CD4-positive, alpha-beta T cell (primary cell): ENCODE results near the gene VRK2. TPM values are rescaled to one million over a fixed set of nuclear protein-coding genes. Genes with fewer than 3 reads are reported as not detected.

Source experiments
- ATAC-seq: fragments of 200-7000 bp; cut with Tn5 transposase; one replicate; pipeline ENCODE4 v1.10.0; 2022; ENCODE audit warnings: mild to moderate bottlenecking; ENCODE audit not compliant: poor library complexity
- CTCF ChIA-PET: fragments of 350-600 bp; sonication (Branson Sonifier 250); formaldehyde crosslinking; loops from one replicate; lab custom pipeline; 2021; ENCODE audit warnings: antibody characterized with exemption, inconsistent platforms; lab: Charles Lee
- POLR2A ChIA-PET: fragments of 350-600 bp; sonication (Branson Sonifier 250); formaldehyde crosslinking; loops from one replicate; lab custom pipeline; 2021; ENCODE audit warnings: antibody characterized with exemption, inconsistent platforms; lab: Charles Lee
- DNase-seq, 14 experiments: peaks; one replicate each; pipeline ENCODE4 v3.0.0-alpha.2; 2013 to 2020; ENCODE audit warnings: mixed read lengths in 2 of 14
- H3K27ac ChIP-seq, 2 donors: one replicate each; pipeline versions ENCODE4 v1.5.1 to v1.7.0; 2013; ENCODE audit warnings: low read length in 2 of 2, low read depth in 1 of 2, mild to moderate bottlenecking in 1 of 2
- H3K27me3 ChIP-seq, 2 experiments: 1 replicate in 1 of 2; 2 replicates in 1 of 2; pipeline versions ENCODE4 v1.6.1 to v1.7.0; 2013; ENCODE audit warnings: low read length in 2 of 2, control low read depth in 1 of 2, mild to moderate bottlenecking in 1 of 2, moderate library complexity in 1 of 2; ENCODE audit not compliant: insufficient read depth in 2 of 2, control insufficient read depth in 1 of 2
- H3K36me3 ChIP-seq: one replicate; pipeline ENCODE4 v1.6.1; 2013; ENCODE audit warnings: low read length, control low read depth; ENCODE audit not compliant: insufficient read depth
- H3K4me1 ChIP-seq: one replicate; pipeline ENCODE4 v1.6.1; 2013; ENCODE audit warnings: low read length, control low read depth; ENCODE audit not compliant: insufficient read depth
- H3K4me3 ChIP-seq: one replicate; pipeline ENCODE4 v1.5.1; 2013; ENCODE audit warnings: mild to moderate bottlenecking, low read length, moderate library complexity
- H3K9me3 ChIP-seq, 2 experiments: 1 replicate in 1 of 2; 2 replicates in 1 of 2; pipeline versions ENCODE4 v1.6.1 to v1.7.0; 2013; ENCODE audit warnings: low read length in 2 of 2, mild to moderate bottlenecking in 2 of 2, control low read depth in 1 of 2, moderate library complexity in 1 of 2; ENCODE audit not compliant: control insufficient read depth in 1 of 2, insufficient read depth in 1 of 2
- H3K27ac Mint-ChIP-seq: one replicate; pipeline ENCODE4 v1.8.0; 2020; ENCODE audit warnings: mixed read lengths
- H3K27me3 Mint-ChIP-seq: one replicate; pipeline ENCODE4 v1.8.0; 2021; ENCODE audit warnings: mixed read lengths
- H3K36me3 Mint-ChIP-seq: one replicate; pipeline ENCODE4 v1.8.0; 2021; ENCODE audit warnings: low read depth, mixed read lengths
- H3K4me1 Mint-ChIP-seq: one replicate; pipeline ENCODE4 v1.8.0; 2021; ENCODE audit warnings: low read depth, mixed read lengths
- H3K4me3 Mint-ChIP-seq: one replicate; pipeline ENCODE4 v1.8.0; 2020; ENCODE audit warnings: mild to moderate bottlenecking, mixed read lengths
- H3K9me3 Mint-ChIP-seq: one replicate; pipeline ENCODE4 v1.8.0; 2020; ENCODE audit warnings: mixed read lengths
- CTCF ChIP-seq: fragments of 200-600 bp; IDR thresholded peaks from one replicate; pipeline ENCODE4 v1.8.0; 2022; ENCODE audit warnings: antibody characterized with exemption, mild to moderate bottlenecking
- intact Hi-C, 2 experiments: fragments of 100-400 bp; cut with DNase I in 1 of 2; cut with micrococcal nuclease in 1 of 2; formaldehyde crosslinking; loops; one replicate each; pipeline versions ENCODE4 v1.15.1 to v1.9.0; 2023 to 2025; cut with DNase I, micrococcal nuclease
- total RNA-seq, 174 experiments: library from RNA in 2 of 174; stranded (reverse) in 2 of 174; gene quantifications; one replicate each; pipeline ENCODE4 v1.2.3 and lab custom pipeline; 2021 to 2026

Gene VRK2
- total RNA-seq, 2 experiments from 2014 or later, result 11.1 to 11.5 TPM

- Histone ChIP-seq H3K27ac (no peak overlapping the region), H3K9me3 (no peaks in the 10 kb centered on the region), H3K27me3 (no peaks in the 10 kb centered on the region), H3K4me1 (no peaks in the 10 kb centered on the region), H3K4me3 (no peak overlapping the region), H3K36me3 (no peaks in the 10 kb centered on the region)
- H3K27ac Mint-ChIP-seq, result no peak overlapping the region
- no peak for DNase-seq
- H3K9me3 Mint-ChIP-seq, result no peaks in the 10 kb centered on the region
- CTCF ChIA-PET, result no interaction called here
- ATAC-seq, result no peak
- no peak for TF ChIP-seq CTCF
- H3K36me3 Mint-ChIP-seq, result peaks cover 30% of the 10 kb centered on the region
- H3K4me1 Mint-ChIP-seq, result no peaks in the 10 kb centered on the region
- H3K4me3 Mint-ChIP-seq, result no peak overlapping the region
- POLR2A ChIA-PET, result no interaction called here
- intact Hi-C loops, result no loop called here
- H3K27me3 Mint-ChIP-seq, result no peaks in the 10 kb centered on the region
These were observed 60.3 kb downstream of the VRK2 start for GRCh38 chr2:58106896-58107295.

- Histone ChIP-seq H3K27ac (no peak overlapping the region), H3K4me1 (no peaks in the 10 kb centered on the region), H3K4me3 (no peak overlapping the region), H3K9me3 (no peaks in the 10 kb centered on the region), H3K27me3 (no peaks in the 10 kb centered on the region), H3K36me3 (no peaks in the 10 kb centered on the region)
- intact Hi-C loops, result no loop called here
- no peak for TF ChIP-seq CTCF
- H3K4me1 Mint-ChIP-seq, result no peaks in the 10 kb centered on the region
- H3K9me3 Mint-ChIP-seq, result no peaks in the 10 kb centered on the region
- H3K36me3 Mint-ChIP-seq, result peaks cover 23% of the 10 kb centered on the region
- H3K27me3 Mint-ChIP-seq, result no peaks in the 10 kb centered on the region
- DNase-seq, result peak in 3 of 14 experiments; percentile 3 to 71 (median 56)
- ChIA-PET CTCF (no interaction called here), POLR2A (no interaction called here)
- no peak for ATAC-seq
- H3K4me3 Mint-ChIP-seq, result no peak overlapping the region
- H3K27ac Mint-ChIP-seq, result no peak overlapping the region
These were observed 61.5 kb downstream of the VRK2 start for GRCh38 chr2:58107803-58108710.

- Mint-ChIP-seq H3K9me3 (no peaks in the 10 kb centered on the region), H3K4me1 (no peaks in the 10 kb centered on the region), H3K27ac (no peak overlapping the region), H3K4me3 (no peak overlapping the region), H3K27me3 (no peaks in the 10 kb centered on the region), H3K36me3 (peaks cover 19% of the 10 kb centered on the region)
- Histone ChIP-seq H3K9me3 (no peaks in the 10 kb centered on the region), H3K4me1 (no peaks in the 10 kb centered on the region), H3K27ac (no peak overlapping the region), H3K36me3 (no peaks in the 10 kb centered on the region), H3K4me3 (no peak overlapping the region), H3K27me3 (no peaks in the 10 kb centered on the region)
- CTCF ChIA-PET, result no interaction called here
- intact Hi-C loops, result no loop called here
- POLR2A ChIA-PET, result no interaction called here
- TF ChIP-seq CTCF, result no peak
- ATAC-seq, result no peak
- no peak for DNase-seq
These were observed 62.9 kb downstream of the VRK2 start for GRCh38 chr2:58109481-58109880.
